Fibroblast of lung (primary cell): Measurements from ENCODE around the gene OPRD1. TPM values are rescaled to one million over a fixed set of nuclear protein-coding genes. Genes with fewer than 3 reads are reported as not detected.

ENCODE experiments used
- DNase-seq, 2 donors: peaks; one replicate each; pipeline versions ENCODE4 v3.0.0 to v3.0.0-alpha.2; 2010; ENCODE audit warnings: low read depth in 2 of 2
- H2AFZ ChIP-seq: 2 replicates; pipeline ENCODE4 v1.5.1; 2012; ENCODE audit warnings: low read length, control low read depth, inconsistent platforms
- H3K27ac ChIP-seq: 2 replicates; pipeline ENCODE4 v1.5.1; 2011; ENCODE audit warnings: low read length, control low read depth; ENCODE audit not compliant: insufficient read depth
- H3K27me3 ChIP-seq: 2 replicates; pipeline ENCODE4 v1.5.1; 2011; ENCODE audit warnings: mild to moderate bottlenecking, low read length; ENCODE audit not compliant: control insufficient read depth, insufficient read depth
- H3K36me3 ChIP-seq: 2 replicates; pipeline ENCODE4 v1.5.1; 2011; ENCODE audit warnings: low read length; ENCODE audit not compliant: control insufficient read depth, insufficient read depth
- H3K4me1 ChIP-seq: 2 replicates; pipeline ENCODE4 v1.5.1; 2011; ENCODE audit warnings: low read length; ENCODE audit not compliant: control insufficient read depth, insufficient read depth; ENCODE audit errors: extremely low read depth
- H3K4me2 ChIP-seq: 2 replicates; pipeline ENCODE4 v1.5.1; 2011; ENCODE audit warnings: low read length, control low read depth; ENCODE audit not compliant: insufficient read depth; ENCODE audit errors: extremely low read depth
- H3K4me3 ChIP-seq, 4 experiments: fragments of 200-600 bp in 1 of 4; sonication (generic) in 1 of 4; replicated peaks in 1 of 4; 2 replicates each; pipeline ENCODE4 v1.5.1; 2011 to 2016; ENCODE audit warnings: low read length in 4 of 4, low read depth in 3 of 4, mild to moderate bottlenecking in 3 of 4, control low read depth in 2 of 4, inconsistent platforms in 1 of 4, mixed read lengths in 1 of 4; ENCODE audit not compliant: insufficient read depth in 1 of 4; ENCODE audit errors: control extremely low read depth in 1 of 4
- H3K79me2 ChIP-seq: 2 replicates; pipeline ENCODE4 v1.5.1; 2012; ENCODE audit warnings: mild to moderate bottlenecking, low read length, inconsistent platforms; ENCODE audit not compliant: control insufficient read depth, insufficient read depth
- H3K9ac ChIP-seq: 2 replicates; pipeline ENCODE4 v1.5.1; 2011; ENCODE audit warnings: mild to moderate bottlenecking, low read length, control low read depth; ENCODE audit not compliant: insufficient read depth
- H3K9me3 ChIP-seq: 2 replicates; pipeline ENCODE4 v1.5.1; 2012; ENCODE audit warnings: low read depth, low read length; ENCODE audit not compliant: control insufficient read depth, insufficient read depth
- H4K20me1 ChIP-seq: 2 replicates; pipeline ENCODE4 v1.5.1; 2011; ENCODE audit warnings: low read length; ENCODE audit not compliant: control insufficient read depth, insufficient read depth; ENCODE audit errors: extremely low read depth
- EZH2 ChIP-seq: IDR thresholded peaks from 2 replicates; pipeline ENCODE4 v1.5.1; 2012; ENCODE audit warnings: low read length, control low read depth, mild to moderate bottlenecking; ENCODE audit errors: missing control alignments
- polyA plus RNA-seq, 2 donors: library from polyadenylated mRNA; depleted of rRNA in 1 of 2; stranded (reverse) in 1 of 2; unstranded in 1 of 2; fragments of >200 nt; gene quantifications; 2 replicates each; pipeline ENCODE4 v1.2.1, GENCODE V29; 2011 to 2012; ENCODE audit warnings: missing spikeins in 1 of 2
- total RNA-seq: library from RNA; depleted of rRNA; stranded (reverse); fragments of >200 nt; gene quantifications from 2 replicates; pipeline ENCODE4 v1.2.1, GENCODE V29; 2014
- TF ChIP-seq, protein P1 (sequence below), 2 donors: IDR thresholded peaks in 1 of 2; conservative IDR thresholded peaks in 1 of 2; 1 replicate in 1 of 2; 2 replicates in 1 of 2; pipeline ENCODE4 v1.5.1; 2011 to 2012; ENCODE audit warnings: low read length in 2 of 2, control low read depth in 1 of 2, inconsistent platforms in 1 of 2, low read depth in 1 of 2, mild to moderate bottlenecking in 1 of 2

The OPRD1 gene
- total and polyA plus RNA-seq, 2 donors (not counting 1 experiment from before 2014, with no cell fraction given): under 0.01 to 0.01 TPM

GRCh38 chr1:28782011-28782410 is 30.0 kb upstream of the OPRD1 start:
- Histone ChIP-seq H3K36me3 (no peaks in the 10 kb centered on the region), H2AFZ (no peak overlapping the region), H4K20me1 (no peaks in the 10 kb centered on the region), H3K9me3 (no peaks in the 10 kb centered on the region), H3K27ac (no peak overlapping the region), H3K27me3 (no peaks in the 10 kb centered on the region), H3K9ac (no peak overlapping the region), H3K4me3 (no peak overlapping the region), H3K79me2 (no peaks in the 10 kb centered on the region), H3K4me1 (no peaks in the 10 kb centered on the region), H3K4me2 (no peak overlapping the region)
- TF ChIP-seq, protein P1, sequence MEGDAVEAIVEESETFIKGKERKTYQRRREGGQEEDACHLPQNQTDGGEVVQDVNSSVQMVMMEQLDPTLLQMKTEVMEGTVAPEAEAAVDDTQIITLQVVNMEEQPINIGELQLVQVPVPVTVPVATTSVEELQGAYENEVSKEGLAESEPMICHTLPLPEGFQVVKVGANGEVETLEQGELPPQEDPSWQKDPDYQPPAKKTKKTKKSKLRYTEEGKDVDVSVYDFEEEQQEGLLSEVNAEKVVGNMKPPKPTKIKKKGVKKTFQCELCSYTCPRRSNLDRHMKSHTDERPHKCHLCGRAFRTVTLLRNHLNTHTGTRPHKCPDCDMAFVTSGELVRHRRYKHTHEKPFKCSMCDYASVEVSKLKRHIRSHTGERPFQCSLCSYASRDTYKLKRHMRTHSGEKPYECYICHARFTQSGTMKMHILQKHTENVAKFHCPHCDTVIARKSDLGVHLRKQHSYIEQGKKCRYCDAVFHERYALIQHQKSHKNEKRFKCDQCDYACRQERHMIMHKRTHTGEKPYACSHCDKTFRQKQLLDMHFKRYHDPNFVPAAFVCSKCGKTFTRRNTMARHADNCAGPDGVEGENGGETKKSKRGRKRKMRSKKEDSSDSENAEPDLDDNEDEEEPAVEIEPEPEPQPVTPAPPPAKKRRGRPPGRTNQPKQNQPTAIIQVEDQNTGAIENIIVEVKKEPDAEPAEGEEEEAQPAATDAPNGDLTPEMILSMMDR (conservative IDR thresholded peaks at IDR 0.05 in 1 of 2, IDR thresholded peaks at IDR 0.05 in 1 of 2; ENCODE audit: low read depth in 1 of 2, low read length in 2 of 2): no peak
- no peak for TF ChIP-seq EZH2
- no peak for DNase-seq

GRCh38 chr1:28783363-28783762 is 28.6 kb upstream of the OPRD1 start:
- H3K4me1 ChIP-seq: no peaks in the 10 kb centered on the region
- H3K27me3 ChIP-seq: no peaks in the 10 kb centered on the region
- H3K79me2 ChIP-seq: no peaks in the 10 kb centered on the region
- no peak overlapping the region for H2AFZ ChIP-seq
- no peaks in the 10 kb centered on the region for H3K36me3 ChIP-seq
- H3K4me2 ChIP-seq: no peak overlapping the region
- DNase-seq: no peak
- H3K4me3 ChIP-seq: no peak overlapping the region
- TF ChIP-seq EZH2: no peak
- TF ChIP-seq, protein P1 (conservative IDR thresholded peaks at IDR 0.05 in 1 of 2, IDR thresholded peaks at IDR 0.05 in 1 of 2; ENCODE audit: low read depth in 1 of 2, low read length in 2 of 2): no peak
- H3K9ac ChIP-seq: no peak overlapping the region
- H3K9me3 ChIP-seq: no peaks in the 10 kb centered on the region
- H3K27ac ChIP-seq: no peak overlapping the region
- H4K20me1 ChIP-seq: no peaks in the 10 kb centered on the region

DNA sequence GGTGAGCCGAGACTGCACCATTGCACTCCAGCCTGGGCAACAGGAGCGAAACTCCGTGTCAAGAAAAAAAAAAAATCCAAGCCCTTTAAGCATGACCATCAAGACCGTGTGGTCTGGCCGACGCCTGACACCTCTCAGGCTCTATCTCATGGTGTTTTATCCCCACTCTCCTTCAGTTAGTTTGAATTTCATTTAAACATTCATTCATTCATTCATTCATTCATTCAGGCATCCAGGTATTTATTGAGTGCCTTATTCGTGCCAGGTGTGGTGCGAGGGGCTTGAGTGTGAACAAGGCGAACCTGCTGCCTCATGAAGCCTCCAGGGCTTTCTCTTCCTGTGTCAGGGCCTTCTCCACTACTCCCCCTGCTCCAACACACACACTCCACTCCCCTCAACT is 22.6 kb upstream of the OPRD1 start:
- H3K4me3 ChIP-seq: no peak overlapping the region
- no peak overlapping the region for H2AFZ ChIP-seq
- peaks cover 2% of the 10 kb centered on the region for H3K27me3 ChIP-seq
- TF ChIP-seq, protein P1 (conservative IDR thresholded peaks at IDR 0.05 in 1 of 2, IDR thresholded peaks at IDR 0.05 in 1 of 2; ENCODE audit: low read depth in 1 of 2, low read length in 2 of 2): no peak
- TF ChIP-seq EZH2: no peak
- H3K27ac ChIP-seq: no peak overlapping the region
- no peaks in the 10 kb centered on the region for H3K79me2 ChIP-seq
- no peaks in the 10 kb centered on the region for H3K9me3 ChIP-seq
- no peaks in the 10 kb centered on the region for H4K20me1 ChIP-seq
- DNase-seq: no peak
- no peaks in the 10 kb centered on the region for H3K4me1 ChIP-seq
- no peak overlapping the region for H3K4me2 ChIP-seq
- H3K9ac ChIP-seq: no peak overlapping the region
- H3K36me3 ChIP-seq: no peaks in the 10 kb centered on the region
